Measurements from ENCODE around the gene NAALADL2.

The NAALADL2 gene

GRCh38 chr3:175258763-175259162 lies 399.6 kb downstream of the NAALADL2 start:
- TF ChIP-seq, protein P1, sequence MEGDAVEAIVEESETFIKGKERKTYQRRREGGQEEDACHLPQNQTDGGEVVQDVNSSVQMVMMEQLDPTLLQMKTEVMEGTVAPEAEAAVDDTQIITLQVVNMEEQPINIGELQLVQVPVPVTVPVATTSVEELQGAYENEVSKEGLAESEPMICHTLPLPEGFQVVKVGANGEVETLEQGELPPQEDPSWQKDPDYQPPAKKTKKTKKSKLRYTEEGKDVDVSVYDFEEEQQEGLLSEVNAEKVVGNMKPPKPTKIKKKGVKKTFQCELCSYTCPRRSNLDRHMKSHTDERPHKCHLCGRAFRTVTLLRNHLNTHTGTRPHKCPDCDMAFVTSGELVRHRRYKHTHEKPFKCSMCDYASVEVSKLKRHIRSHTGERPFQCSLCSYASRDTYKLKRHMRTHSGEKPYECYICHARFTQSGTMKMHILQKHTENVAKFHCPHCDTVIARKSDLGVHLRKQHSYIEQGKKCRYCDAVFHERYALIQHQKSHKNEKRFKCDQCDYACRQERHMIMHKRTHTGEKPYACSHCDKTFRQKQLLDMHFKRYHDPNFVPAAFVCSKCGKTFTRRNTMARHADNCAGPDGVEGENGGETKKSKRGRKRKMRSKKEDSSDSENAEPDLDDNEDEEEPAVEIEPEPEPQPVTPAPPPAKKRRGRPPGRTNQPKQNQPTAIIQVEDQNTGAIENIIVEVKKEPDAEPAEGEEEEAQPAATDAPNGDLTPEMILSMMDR (IDR thresholded peaks at IDR 0.05; ENCODE audit: low read depth, low read length), result no peak
- DNase-seq (ENCODE audit: low read depth, low spot score), result peak; percentile 72
- H3K4me3 ChIP-seq (ENCODE audit: low read depth, low read length), result no peak overlapping the region
- in situ Hi-C loops (cut with HindIII; ENCODE audit: low sequenced_read_pairs), result no loop called here

DNA sequence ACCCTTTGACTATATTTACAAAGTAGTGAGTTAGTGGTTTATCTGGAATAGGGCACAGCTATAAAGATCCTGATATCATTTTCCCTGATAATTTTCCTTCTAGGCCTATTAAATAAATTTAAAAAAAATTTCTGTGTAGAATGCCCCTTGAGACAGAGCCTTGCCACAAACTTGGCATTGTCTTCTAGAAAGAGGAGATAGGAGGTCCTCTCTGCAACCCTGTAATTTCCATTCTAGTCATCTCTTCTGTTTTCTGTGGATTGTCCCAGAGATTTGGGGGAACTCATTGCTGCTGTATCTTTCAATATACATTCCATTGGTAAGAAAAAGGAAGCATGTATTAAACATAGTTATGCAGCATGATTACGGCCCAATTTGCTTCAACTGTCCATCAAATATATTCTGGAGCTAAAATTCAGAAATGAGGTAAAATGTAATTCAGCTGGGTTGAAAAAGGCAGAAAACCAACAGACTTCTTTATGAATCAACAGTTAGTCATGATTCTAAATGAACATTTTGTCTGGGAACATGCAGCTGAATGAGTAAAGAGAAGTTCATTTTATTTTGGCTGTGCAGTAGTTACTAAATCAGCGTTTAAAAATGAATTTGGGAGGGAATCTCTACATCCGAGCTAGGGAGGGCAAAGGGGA lies 401.1 kb downstream of the NAALADL2 start:
- TF ChIP-seq, protein P1 (IDR thresholded peaks at IDR 0.05; ENCODE audit: low read depth, low read length), result no peak
- H3K4me3 ChIP-seq (ENCODE audit: low read depth, low read length), result no peak overlapping the region
- in situ Hi-C loops (cut with HindIII; ENCODE audit: low sequenced_read_pairs), result no loop called here
- DNase-seq (ENCODE audit: low read depth, low spot score), result peak; percentile 83

GRCh38 chr3:175266478-175266877 lies 407.3 kb downstream of the NAALADL2 start:
- peak; percentile 60 for DNase-seq (ENCODE audit: low read depth, low spot score)
- in situ Hi-C loops (cut with HindIII; ENCODE audit: low sequenced_read_pairs), result no loop called here
- TF ChIP-seq, protein P1 (IDR thresholded peaks at IDR 0.05; ENCODE audit: low read depth, low read length), result no peak
- H3K4me3 ChIP-seq (ENCODE audit: low read depth, low read length), result no peak overlapping the region

- TF ChIP-seq, protein P1 (IDR thresholded peaks at IDR 0.05; ENCODE audit: low read depth, low read length), result no peak
- in situ Hi-C loops (cut with HindIII; ENCODE audit: low sequenced_read_pairs), result no loop called here
- peak; percentile 83 for DNase-seq (ENCODE audit: low read depth, low spot score)
- no peak overlapping the region for H3K4me3 ChIP-seq (ENCODE audit: low read depth, low read length)
These were observed 408.0 kb downstream of the NAALADL2 start for GRCh38 chr3:175267121-175267531.

DNA sequence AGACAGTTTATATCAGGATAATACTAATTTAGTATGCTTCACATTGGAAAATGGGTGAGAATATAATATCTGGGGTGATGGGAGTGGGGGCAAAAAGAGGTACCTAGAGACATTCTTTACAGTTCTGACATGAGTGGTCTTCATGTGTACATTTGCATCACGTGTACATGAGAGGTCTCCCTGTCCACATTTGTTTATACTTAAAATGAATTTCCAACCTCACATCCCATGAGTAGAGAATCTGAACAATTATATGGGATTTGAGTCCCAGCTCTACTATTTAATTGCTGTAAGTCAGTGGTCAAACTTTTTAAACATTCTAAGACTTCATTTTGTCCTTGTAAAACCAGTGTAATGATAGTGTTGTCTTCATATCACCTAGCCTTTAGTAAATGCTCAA lies 408.4 kb downstream of the NAALADL2 start:
- TF ChIP-seq, protein P1 (IDR thresholded peaks at IDR 0.05; ENCODE audit: low read depth, low read length), result no peak
- in situ Hi-C loops (cut with HindIII; ENCODE audit: low sequenced_read_pairs), result no loop called here
- no peak overlapping the region for H3K4me3 ChIP-seq (ENCODE audit: low read depth, low read length)
- DNase-seq (ENCODE audit: low read depth, low spot score), result no peak

DNA sequence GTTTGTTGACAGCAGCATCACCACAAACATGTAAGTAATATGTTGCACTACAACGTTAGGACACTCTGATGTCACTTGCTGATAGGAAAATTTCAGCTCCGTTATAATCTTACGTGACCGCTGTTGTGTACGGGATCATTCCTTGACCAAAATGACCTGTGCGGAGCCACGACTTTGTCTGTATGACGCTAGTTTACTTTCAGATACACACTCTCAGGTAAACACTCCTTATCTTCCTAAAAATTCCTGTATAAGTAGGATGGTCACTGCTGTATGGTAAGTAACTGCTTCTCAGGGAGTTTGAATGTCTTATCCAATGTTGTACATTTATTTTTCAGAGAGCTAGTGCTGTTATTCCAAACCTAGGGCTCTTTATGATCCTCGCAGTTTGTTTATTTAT lies 410.3 kb downstream of the NAALADL2 start:
- DNase-seq (ENCODE audit: low read depth, low spot score), result no peak
- in situ Hi-C loops (cut with HindIII; ENCODE audit: low sequenced_read_pairs), result no loop called here
- H3K4me3 ChIP-seq (ENCODE audit: low read depth, low read length), result no peak overlapping the region
- TF ChIP-seq, protein P1 (IDR thresholded peaks at IDR 0.05; ENCODE audit: low read depth, low read length), result no peak
